Endothelial cell of umbilical vein (primary cell): ENCODE measurements around the gene HTRA1. TPM values are rescaled to one million over a fixed set of nuclear protein-coding genes. Genes with fewer than 3 reads are reported as not detected.
A peak's percentile ranks its signal among the peaks of the same experiment; 100 is the strongest.

Experiments
- BruUV-seq: library from RNA; stranded (reverse); fragments of 400-500 nt; replicated peaks from 2 replicates; lab custom pipeline; 2021; lab: Mats Ljungman, UMichigan
- CTCF ChIA-PET: fragments of 300-600, 350-600 bp; sonication (Branson Sonifier 250); formaldehyde crosslinking; loops from one replicate; lab custom pipeline; 2021; ENCODE audit warnings: antibody characterized with exemption, inconsistent platforms; lab: Charles Lee
- POLR2A ChIA-PET: fragments of 300-600, 350-600 bp; sonication (Branson Sonifier 250); formaldehyde crosslinking; loops from one replicate; lab custom pipeline; 2021; ENCODE audit warnings: antibody characterized with exemption, inconsistent platforms; lab: Charles Lee
- DNase-seq: peaks from one replicate; pipeline ENCODE4 v3.0.0-alpha.2; 2011; ENCODE audit warnings: low read depth, low spot score
- FAIRE-seq: peaks from 2 replicates; lab custom pipeline; 2011; peaks lifted over from hg19 to GRCh38; lab: Jason Lieb, UNC
- H2AFZ ChIP-seq: 2 replicates; pipeline ENCODE4 v1.6.0; 2012; ENCODE audit warnings: low read depth, low read length, control low read depth, inconsistent platforms
- H3K27ac ChIP-seq: 2 replicates; pipeline ENCODE4 v1.5.1; 2011; ENCODE audit warnings: low read depth, mild to moderate bottlenecking, control low read depth, low read length, moderate library complexity; ENCODE audit not compliant: insufficient read depth
- H3K27me3 ChIP-seq, 2 experiments: 2 replicates each; pipeline versions ENCODE4 v1.6.0 to v1.6.1; 2011; ENCODE audit warnings: low read length in 2 of 2, mixed read lengths in 1 of 2; ENCODE audit not compliant: control insufficient read depth in 2 of 2, insufficient read depth in 2 of 2
- H3K36me3 ChIP-seq, 2 experiments: 2 replicates in 1 of 2; 3 replicates in 1 of 2; pipeline ENCODE4 v1.5.1; 2011; ENCODE audit warnings: low read length in 2 of 2, mild to moderate bottlenecking in 1 of 2, moderate library complexity in 1 of 2; ENCODE audit not compliant: control insufficient read depth in 2 of 2, insufficient read depth in 2 of 2; ENCODE audit errors: extremely low read depth in 1 of 2
- H3K4me1 ChIP-seq: 3 replicates; pipeline ENCODE4 v1.5.1; 2011; ENCODE audit warnings: mild to moderate bottlenecking, low read length; ENCODE audit not compliant: control insufficient read depth, insufficient read depth; ENCODE audit errors: extremely low read depth
- H3K4me2 ChIP-seq: 2 replicates; pipeline ENCODE4 v1.6.1; 2011; ENCODE audit warnings: low read length, control low read depth, mixed read lengths; ENCODE audit not compliant: insufficient read depth
- H3K4me3 ChIP-seq, 3 experiments: fragments of 200-600 bp in 1 of 3; sonication (generic), shearing (Covaris generic) in 1 of 3; replicated peaks in 1 of 3; 2 replicates each; pipeline ENCODE4 v1.5.1; 2011 to 2016; ENCODE audit warnings: control low read depth in 3 of 3, low read length in 3 of 3, mild to moderate bottlenecking in 2 of 3, inconsistent platforms in 1 of 3, low read depth in 1 of 3, moderate library complexity in 1 of 3; ENCODE audit not compliant: insufficient read depth in 1 of 3
- H3K79me2 ChIP-seq: 2 replicates; pipeline ENCODE4 v1.6.0; 2012; ENCODE audit warnings: low read length, inconsistent platforms; ENCODE audit not compliant: control insufficient read depth, insufficient read depth
- H3K9ac ChIP-seq: replicated peaks from 2 replicates; pipeline ENCODE3; 2011; ENCODE audit warnings: low read length, control low read depth; ENCODE audit not compliant: insufficient read depth; ENCODE audit errors: extremely low read depth
- H3K9me1 ChIP-seq: replicated peaks from 3 replicates; pipeline ENCODE4 v1.6.0; 2011; ENCODE audit warnings: mild to moderate bottlenecking, low read length; ENCODE audit not compliant: control insufficient read depth, insufficient read depth; ENCODE audit errors: extremely low read depth
- H3K9me3 ChIP-seq: replicated peaks from 2 replicates; pipeline ENCODE4 v1.5.1; 2012; ENCODE audit warnings: low read length, inconsistent platforms; ENCODE audit not compliant: control insufficient read depth, insufficient read depth
- H4K20me1 ChIP-seq: replicated peaks from 2 replicates; pipeline ENCODE3; 2011; ENCODE audit warnings: mild to moderate bottlenecking, low read length; ENCODE audit not compliant: control insufficient read depth, insufficient read depth; ENCODE audit errors: extremely low read depth
- CTCF ChIP-seq, 2 donors: IDR thresholded peaks; 1 replicate in 1 of 2; 2 replicates in 1 of 2; pipeline ENCODE4 v1.5.1; 2011; ENCODE audit warnings: low read length in 2 of 2, mild to moderate bottlenecking in 2 of 2, moderate library complexity in 2 of 2, control low read depth in 1 of 2, inconsistent platforms in 1 of 2, low read depth in 1 of 2; ENCODE audit not compliant: insufficient read depth in 1 of 2; ENCODE audit errors: extremely low read depth in 1 of 2
- EZH2 ChIP-seq: IDR thresholded peaks from 2 replicates; pipeline ENCODE4 v1.6.1; 2012; ENCODE audit warnings: borderline replicate concordance, low read depth, mild to moderate bottlenecking, moderate library complexity, low read length, inconsistent platforms; ENCODE audit not compliant: severe bottlenecking
- FOS ChIP-seq: IDR thresholded peaks from 2 replicates; pipeline ENCODE4 v1.6.1; 2011; ENCODE audit warnings: mild to moderate bottlenecking, low read length, moderate library complexity, borderline replicate concordance; ENCODE audit not compliant: insufficient read depth
- GATA2 ChIP-seq: IDR thresholded peaks from 2 replicates; pipeline ENCODE4 v1.7.0; 2011; ENCODE audit warnings: low read depth, mild to moderate bottlenecking, moderate library complexity, mixed read lengths, low read length; ENCODE audit not compliant: insufficient read length, insufficient read depth
- JUN ChIP-seq: IDR thresholded peaks from 2 replicates; pipeline ENCODE4 v1.6.1; 2011; ENCODE audit warnings: borderline replicate concordance, low read depth; ENCODE audit not compliant: insufficient read length, insufficient read depth
- MYC ChIP-seq: IDR thresholded peaks from one replicate; pipeline ENCODE4 v1.6.1; 2011; ENCODE audit warnings: mild to moderate bottlenecking, low read depth, low read length
- POLR2A ChIP-seq: IDR thresholded peaks from 2 replicates; pipeline ENCODE4 v1.6.1; 2012; ENCODE audit warnings: low read depth, mild to moderate bottlenecking, control low read depth, low read length
- POLR2AphosphoS5 ChIP-seq: IDR thresholded peaks from 2 replicates; pipeline ENCODE4 v1.6.1; 2012; ENCODE audit warnings: low read depth, mild to moderate bottlenecking, control low read depth, low read length, moderate library complexity; ENCODE audit not compliant: insufficient read depth
- dilution Hi-C: fragments of 300-500 bp; cut with MboI; formaldehyde crosslinking; loops from one replicate; pipeline ENCODE4 v1.15.0; 2019; ENCODE audit warnings: low sequenced_read_pairs; ENCODE audit not compliant: extremely low pct_ligation_motif_present
- intact Hi-C: fragments of 100-400 bp; cut with micrococcal nuclease; formaldehyde crosslinking; loops from one replicate; pipeline ENCODE4 v1.10.0; 2022
- polyA plus RNA-seq, 4 experiments: library from polyadenylated mRNA; depleted of rRNA in 3 of 4; stranded (reverse) in 3 of 4; unstranded in 1 of 4; fragments of >200 nt; gene quantifications; 2 replicates each; pipeline versions ENCODE4 v1.2.1 to v1.2.3, GENCODE V29; 2011 to 2012; ENCODE audit warnings: missing spikeins in 1 of 4
- total RNA-seq: library from RNA; stranded (reverse); gene quantifications from 2 replicates; pipeline ENCODE4 v1.2.3, GENCODE V29; 2021
- TF ChIP-seq, protein P1 (sequence below): IDR thresholded peaks from 2 replicates; pipeline ENCODE4 v1.6.1; 2011; ENCODE audit not compliant: insufficient read depth, insufficient read length

Gene HTRA1
- total and polyA plus RNA-seq, 2 donors (not counting 3 experiments of a cell fraction or from before 2014, with no cell fraction given), result 192 to 270 TPM

DNA sequence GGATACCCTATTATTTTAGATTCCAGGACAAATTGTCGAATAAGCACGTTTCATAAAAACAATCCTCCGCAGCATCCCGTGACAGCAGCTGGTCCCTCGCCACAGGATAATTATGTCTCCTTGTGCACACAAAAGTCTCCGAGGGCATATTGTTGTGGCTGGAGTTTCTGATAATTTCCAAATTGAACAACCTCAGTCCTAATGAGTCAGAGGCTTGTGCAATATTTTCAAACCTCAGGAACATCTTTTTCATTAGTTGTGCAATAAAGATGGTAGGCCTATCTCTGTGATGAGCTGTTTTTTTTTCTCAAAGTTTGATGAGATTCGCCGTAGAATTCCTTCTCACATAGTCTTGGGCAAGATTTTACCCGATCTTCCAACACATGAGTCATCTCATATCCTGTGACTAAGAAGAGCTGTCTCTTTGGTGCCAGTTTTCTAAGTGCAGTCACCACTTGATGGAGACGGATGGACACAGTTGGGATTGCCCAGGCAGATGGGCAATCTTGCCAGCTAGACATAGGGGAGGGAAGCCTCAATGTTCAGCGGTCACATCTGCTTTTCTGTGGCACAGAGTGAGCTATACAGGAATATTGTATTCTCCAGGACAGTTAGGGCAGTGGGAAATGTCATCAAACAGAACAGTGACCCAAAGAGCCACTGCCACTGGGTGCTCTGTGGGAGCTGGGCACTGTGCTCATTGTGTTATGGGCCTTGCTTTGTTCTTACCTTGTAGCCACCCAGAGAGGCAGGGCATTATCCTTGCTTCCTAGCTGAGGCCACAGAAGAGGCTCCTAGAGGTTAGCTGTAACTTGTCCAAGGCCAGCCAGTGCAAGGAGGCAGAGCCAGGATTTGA is 7.8 kb downstream of the HTRA1 start:
- Histone ChIP-seq H3K9ac (no peak overlapping the region), H3K36me3 (no peaks in the 10 kb centered on the region), H3K4me3 (no peak overlapping the region), H3K27me3 (no peaks in the 10 kb centered on the region), H3K4me2 (peak overlapping the region; percentile 26), H3K9me1 (no peaks in the 10 kb centered on the region), H3K9me3 (no peaks in the 10 kb centered on the region), H3K4me1 (peaks cover 27% of the 10 kb centered on the region), H3K79me2 (peaks cover 12% of the 10 kb centered on the region), H4K20me1 (no peaks in the 10 kb centered on the region), H2AFZ (no peak overlapping the region), H3K27ac (peak overlapping the region; percentile 32)
- intact Hi-C loops, result loop anchor here (10.0 kb wide), 1 partner anchor 1946 kb away; the partner anchor contains the start of gene OAT
- DNase-seq (peak; percentile 64), FAIRE-seq (peak; percentile 91)
- no TSS peak for BruUV-seq
- TF ChIP-seq GATA2 (peak; percentile 51), EZH2 (no peak), FOS (peak; percentile 91), CTCF (IDR thresholded peaks at IDR 0.05; ENCODE audit: extremely low read depth in 1 of 2, insufficient read depth in 1 of 2, low read depth in 1 of 2, low read length in 2 of 2) (no peak), POLR2A (no peak), MYC (no peak), JUN (peak; percentile 91), POLR2AphosphoS5 (no peak)
- TF ChIP-seq, protein P1, sequence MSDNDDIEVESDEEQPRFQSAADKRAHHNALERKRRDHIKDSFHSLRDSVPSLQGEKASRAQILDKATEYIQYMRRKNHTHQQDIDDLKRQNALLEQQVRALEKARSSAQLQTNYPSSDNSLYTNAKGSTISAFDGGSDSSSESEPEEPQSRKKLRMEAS, result no peak
- dilution Hi-C loops, result no loop called here
- ChIA-PET POLR2A (interaction anchor here (0.8 kb wide), 1 partner anchor 685 kb away, joined by 3 read pairs; the partner anchor contains the start of gene BUB3), CTCF (interaction anchor here (1.0 to 1.7 kb wide), 8 partner anchors 9 to 189 kb away, joined by 3 to 19 read pairs (median 4); no protein-coding TSS in a partner anchor)
